ACHN (cell line): Measurements from ENCODE around the gene NUS1.
"Not testable (repeated sequence)": the region's sequence is repeated elsewhere in the genome, so short reads cannot be mapped to it uniquely, and the experiment has no call there.

Experiments used
- DNase-seq: peaks from one replicate; pipeline ENCODE4 v3.0.0-alpha.2; 2015
- in situ Hi-C: cut with HindIII; loops from 2 replicates; pipeline ENCODE4 v1.10.0; 2017; ENCODE audit warnings: low sequenced_read_pairs, low pct_ligation_motif_present, low pct_unique_long_range_greater_than_20kb

NUS1 gene

GRCh38 chr6:117674991-117675657 lies at the start of gene NUS1:
Gene NUS1 (plus strand): TSS chr6:117675469. CDS start chr6:117675671, 202 bp downstream.
- in situ Hi-C loops, result no loop called here
- DNase-seq, result peak; percentile 96

DNA sequence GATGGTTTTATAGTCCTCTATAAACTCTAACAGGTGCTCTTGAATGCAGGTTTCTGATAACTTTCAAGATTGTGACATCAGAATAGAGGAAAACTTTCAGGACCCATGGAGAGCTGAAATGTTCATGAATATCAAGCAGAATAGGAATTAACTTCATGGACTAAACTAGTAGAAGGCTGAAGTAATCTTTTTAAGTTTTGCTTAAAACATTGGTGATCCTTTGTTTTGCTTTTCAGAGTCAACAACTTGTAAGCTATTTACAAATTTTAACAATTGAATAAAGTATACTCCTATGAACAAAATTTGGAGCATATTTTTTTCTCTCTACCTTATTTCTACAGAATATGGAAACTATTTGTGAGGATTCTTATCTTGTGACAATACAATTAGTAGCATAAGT lies 47.7 kb upstream of the NUS1 start:
- no peak for DNase-seq

DNA sequence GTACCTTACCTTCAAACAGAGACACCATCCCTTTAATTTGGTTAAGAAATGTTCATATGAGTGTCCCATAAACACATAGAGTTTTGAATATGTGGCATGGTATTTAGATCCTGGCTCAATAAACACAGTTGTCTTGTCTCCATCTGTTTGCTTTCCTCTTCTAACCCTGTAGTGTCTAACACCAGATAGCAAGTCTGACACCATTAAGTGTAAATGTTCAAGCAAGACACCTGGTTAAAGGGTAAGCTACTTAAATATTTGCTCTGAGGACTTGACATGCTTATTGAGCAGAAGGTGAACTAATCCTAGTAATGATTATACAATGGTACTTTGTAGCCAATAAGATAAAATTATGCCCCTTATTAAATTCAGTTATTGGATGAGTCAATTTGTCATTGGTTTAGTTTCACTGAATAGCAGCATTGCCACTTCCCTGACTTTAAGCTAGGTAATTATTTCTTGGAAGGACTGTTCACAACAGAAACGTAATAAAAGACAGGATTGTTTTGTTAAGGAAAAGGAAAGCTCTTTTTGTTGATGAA lies 46.1 kb upstream of the NUS1 start:
- DNase-seq, result no peak
- in situ Hi-C loops, result no loop called here

More for the DNA sequence above, 47.7 kb upstream of the NUS1 start:
- in situ Hi-C loops, result no loop called here

DNA sequence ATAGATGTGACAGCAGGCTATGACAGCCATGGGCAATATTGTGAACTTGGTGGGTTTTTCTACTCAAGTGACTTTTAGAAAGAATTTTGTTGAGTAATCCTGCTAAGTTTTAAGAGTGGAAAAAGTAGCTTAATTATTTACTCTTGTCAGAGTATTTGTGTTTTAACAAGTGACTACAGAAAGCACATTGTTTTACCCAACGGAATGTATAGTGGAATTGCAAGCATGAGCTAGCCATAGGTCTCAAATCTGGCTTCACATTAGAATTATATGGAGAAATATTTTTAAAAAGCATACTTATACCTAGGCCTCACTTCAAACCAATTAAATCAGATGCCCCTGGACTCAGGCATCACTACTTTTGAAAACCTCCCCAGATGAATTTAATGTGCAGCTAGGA lies 37.5 kb upstream of the NUS1 start:
- in situ Hi-C loops, result no loop called here
- DNase-seq, result no peak

- DNase-seq, result no peak
- in situ Hi-C loops, result no loop called here
These were observed 32.3 kb upstream of the NUS1 start for GRCh38 chr6:117642976-117643375.

DNA sequence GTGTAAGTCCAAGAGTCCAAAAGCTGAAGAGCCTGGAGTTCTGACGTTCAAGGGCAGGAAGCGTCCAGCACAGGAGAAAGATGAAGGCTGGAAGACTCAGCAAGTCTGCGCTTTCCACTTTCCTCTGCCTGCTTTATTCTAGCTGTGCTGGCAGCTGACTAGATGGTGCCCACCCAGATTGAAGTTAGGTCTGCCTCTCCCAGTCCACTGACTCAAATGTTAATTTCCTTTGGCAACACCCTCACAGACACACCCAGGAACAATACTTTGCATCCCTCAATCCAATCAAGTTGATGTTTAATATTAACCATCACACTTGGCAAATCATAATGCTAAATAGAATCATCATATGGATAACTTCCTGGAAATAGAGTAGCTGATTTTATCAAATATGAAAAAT lies 23.3 kb upstream of the NUS1 start:
- in situ Hi-C loops, DNase-seq: not testable (repeated sequence)

GRCh38 chr6:117653949-117654348 lies 21.3 kb upstream of the NUS1 start:
- DNase-seq, result no peak
- in situ Hi-C loops, result no loop called here

- no peak for DNase-seq
These were observed 19.9 kb upstream of the NUS1 start for GRCh38 chr6:117655380-117655779.

DNA sequence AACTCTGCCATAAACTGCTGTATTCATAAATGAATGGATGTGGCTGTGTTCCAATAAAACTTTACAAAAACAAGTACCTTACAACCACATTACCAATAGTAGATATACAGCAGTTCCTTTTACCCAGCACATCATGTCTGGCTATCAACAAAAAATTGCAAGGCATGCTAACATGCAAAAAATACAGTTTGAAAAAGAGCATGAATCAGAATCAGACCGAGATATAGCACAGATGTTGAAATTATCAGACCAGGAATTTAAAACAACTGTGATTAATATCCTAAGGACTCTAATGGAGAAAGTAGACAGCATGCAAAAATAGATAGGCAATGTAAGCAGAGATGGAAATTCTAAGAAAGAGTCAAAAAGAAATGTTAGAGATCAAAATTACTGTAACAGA lies 8.4 kb upstream of the NUS1 start:
- in situ Hi-C loops, result no loop called here
- no peak for DNase-seq

More at GRCh38 chr6:117655380-117655779, 19.9 kb upstream of the NUS1 start:
- in situ Hi-C loops, result no loop called here

DNA sequence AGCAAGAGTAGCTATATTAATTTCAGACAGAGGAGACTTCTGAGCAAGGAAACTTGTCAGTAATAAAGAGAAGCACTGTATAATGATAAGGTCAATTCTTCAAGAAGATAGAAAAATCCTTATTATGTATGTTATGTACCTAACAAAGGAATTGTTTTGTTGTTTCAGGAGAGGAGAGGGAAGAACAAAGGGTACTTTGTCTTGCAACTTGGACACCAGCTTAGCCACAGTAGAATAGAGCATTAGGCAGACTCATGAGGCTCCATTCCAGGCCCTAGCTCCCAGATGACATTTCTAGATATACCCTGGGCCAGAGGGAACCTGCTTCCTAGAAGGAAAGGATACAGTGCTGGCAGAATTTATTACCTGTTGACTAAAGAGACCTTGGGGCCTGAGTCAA lies 6.5 kb upstream of the NUS1 start:
- in situ Hi-C loops, result no loop called here
- no peak for DNase-seq

- in situ Hi-C loops, result no loop called here
These were observed 766 bp upstream of the NUS1 start for GRCh38 chr6:117674503-117674902.

DNA sequence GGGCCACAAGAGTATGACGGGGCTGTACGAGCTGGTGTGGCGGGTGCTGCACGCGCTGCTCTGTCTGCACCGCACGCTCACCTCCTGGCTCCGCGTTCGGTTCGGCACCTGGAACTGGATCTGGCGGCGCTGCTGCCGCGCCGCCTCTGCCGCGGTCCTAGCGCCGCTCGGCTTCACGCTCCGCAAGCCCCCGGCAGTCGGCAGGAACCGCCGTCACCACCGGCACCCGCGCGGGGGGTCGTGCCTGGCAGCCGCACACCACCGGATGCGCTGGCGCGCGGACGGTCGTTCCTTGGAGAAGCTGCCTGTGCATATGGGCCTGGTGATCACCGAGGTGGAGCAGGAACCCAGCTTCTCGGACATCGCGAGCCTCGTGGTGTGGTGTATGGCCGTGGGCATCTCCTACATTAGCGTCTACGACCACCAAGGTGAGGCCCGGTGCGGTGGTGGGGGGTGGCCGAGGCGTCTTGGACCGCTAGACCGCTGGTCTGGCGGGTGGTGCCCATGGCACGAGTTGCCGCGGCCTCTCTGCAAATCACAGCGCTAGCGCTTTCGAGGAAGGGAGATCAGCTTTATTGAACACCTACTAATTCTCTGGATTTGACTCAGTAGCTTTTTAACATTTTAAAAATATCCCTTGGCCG lies 511 bp downstream of the NUS1 start:
- in situ Hi-C loops, result not testable (repeated sequence)
- DNase-seq, result peak; percentile 5

More at GRCh38 chr6:117674503-117674902, 766 bp upstream of the NUS1 start:
- DNase-seq, result no peak

DNA sequence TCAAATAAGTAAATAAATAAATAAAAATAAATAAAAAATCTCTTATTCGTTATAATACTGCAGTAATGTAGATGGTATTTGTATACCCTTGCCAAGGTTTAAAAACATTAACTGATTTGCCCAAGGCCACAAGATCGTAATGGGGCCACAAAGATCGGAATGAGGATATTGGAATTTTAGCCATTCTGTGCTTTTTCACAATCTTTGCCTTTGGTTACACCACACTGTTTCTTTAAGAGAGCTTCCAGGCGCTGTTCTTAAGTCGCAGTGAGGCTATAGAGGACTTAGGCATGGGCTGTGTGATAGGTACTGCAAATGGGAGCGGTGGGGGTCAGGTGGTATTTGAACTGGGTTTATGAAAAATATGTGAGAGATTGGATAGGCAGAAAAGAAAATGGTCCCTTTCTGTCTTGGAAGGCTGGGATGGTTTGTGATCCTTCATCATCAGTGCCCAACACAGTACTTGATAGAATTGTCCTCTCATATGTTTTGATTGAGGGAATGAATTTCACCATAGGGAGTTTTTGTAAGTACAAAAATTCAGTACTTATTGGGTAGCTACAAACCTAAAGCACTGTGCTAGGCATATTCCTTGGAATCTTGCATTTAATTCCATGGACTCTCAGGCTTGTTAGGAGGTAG lies 1.4 kb downstream of the NUS1 start:
- DNase-seq, result no peak
- in situ Hi-C loops, result no loop called here

DNA sequence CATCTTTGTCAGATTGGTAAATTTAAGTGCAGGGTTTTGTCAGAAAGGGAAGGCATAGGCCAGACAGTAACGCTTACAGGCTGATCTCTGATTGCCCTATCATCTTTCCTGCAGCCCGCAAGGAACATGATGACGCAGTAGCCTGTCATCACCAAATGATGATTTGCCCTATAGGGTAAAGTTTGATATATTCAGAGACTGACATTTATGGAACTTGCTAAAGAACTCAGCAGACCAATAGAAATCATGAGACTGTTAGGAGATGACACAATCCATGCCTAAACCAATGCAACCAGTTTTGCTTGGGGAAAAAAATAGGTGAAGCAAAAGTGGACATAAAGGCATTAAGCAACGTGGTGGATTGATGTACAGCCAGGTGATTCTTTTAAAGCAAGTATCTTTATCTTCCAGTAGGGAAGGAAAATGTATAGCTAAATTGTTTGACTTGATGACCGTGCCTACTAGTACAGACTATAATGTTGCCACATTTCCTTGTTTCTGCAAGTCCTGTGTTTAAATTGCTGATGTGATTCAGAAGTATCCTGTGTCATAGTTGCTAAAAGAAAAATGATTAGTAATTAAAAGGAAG lies 2.4 kb downstream of the NUS1 start:
- in situ Hi-C loops, result no loop called here

DNA sequence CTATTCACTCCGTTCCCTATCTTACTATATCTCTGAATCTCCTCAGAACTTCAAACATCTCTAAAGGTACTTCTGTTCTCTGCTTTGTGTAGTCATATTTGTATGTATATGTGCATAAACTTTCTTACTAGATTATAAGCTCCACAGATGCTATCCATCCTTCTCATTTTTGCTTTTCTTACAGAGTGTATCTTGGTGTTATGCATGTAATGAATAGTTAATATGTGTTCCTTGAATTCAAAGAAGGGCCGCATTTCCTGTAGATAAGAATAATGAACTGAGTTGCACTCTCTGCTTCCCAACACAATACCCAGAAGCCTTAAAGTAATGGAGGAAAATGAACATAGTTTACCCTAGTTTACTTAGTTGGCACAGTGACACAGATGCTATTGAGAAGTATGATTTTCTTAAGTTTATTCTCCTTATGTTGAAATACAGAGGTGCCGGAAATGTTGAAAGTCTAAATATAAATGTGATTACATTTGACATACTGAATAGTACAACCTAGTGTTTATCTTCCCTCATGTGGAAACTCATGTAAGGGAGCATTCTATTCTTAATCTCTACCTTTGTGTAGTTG lies 6.0 kb downstream of the NUS1 start:
- in situ Hi-C loops, result no loop called here
- DNase-seq, result no peak

More for the DNA sequence above, 2.4 kb downstream of the NUS1 start:
- no peak for DNase-seq

GRCh38 chr6:117684749-117685148 lies 9.5 kb downstream of the NUS1 start:
- in situ Hi-C loops, result no loop called here
- DNase-seq, result no peak

DNA sequence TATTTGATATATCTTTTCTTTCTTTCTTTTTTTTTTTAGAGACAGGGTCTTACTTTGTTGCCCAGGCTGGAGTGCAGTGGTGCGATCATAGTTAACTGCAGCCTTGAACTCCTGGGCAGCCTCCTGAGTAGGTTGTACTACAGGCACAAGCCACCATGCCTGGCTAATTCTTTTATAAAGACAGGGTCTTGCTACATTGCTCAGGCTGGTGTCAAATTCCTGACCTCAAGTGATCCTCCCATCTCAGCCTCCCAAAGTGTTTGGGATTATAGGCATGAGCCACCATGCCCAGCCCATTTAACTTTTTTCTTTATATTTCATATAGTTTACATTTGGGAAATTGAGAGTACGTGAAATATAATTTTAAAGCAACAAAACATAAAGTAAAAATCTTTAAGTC lies 10.1 kb downstream of the NUS1 start:
- in situ Hi-C loops, result no loop called here
- DNase-seq, result no peak

DNA sequence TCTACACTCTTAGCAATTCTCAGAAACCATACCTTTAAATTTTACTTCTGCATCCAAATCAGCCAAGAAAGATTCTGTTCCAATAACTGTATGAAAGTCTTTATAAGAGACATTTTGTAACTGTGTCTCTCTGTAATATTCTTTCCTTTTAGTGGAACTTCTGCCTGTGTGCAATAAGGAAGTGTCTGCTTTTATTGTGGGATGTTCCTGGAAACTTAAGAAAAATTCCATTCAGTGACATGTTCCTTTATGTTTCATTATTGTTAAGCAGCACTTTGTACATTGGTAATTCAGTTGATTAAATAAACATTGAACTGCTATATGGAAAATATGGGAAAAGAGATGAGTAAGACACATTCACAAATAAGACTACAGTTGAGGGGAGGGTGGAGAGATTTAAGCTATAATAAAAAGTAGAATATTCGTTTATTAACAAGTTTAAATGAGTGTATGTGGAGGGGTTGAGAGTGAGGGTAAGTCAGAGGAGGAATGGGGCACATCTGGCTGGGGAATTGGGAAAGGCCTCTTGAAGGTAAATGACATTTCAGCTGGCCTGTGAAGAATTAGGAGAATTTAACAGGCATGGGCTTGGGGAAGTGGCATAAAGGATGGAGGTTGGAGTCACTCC lies 11.9 kb downstream of the NUS1 start:
- DNase-seq, result no peak
- in situ Hi-C loops, result no loop called here
